DOHH2 (cell line): ENCODE data around the gene PARP14.

ENCODE experiments used
- H3F3A ChIP-seq: fragments of 200-600 bp; sonication (generic), shearing (Covaris generic); 2 replicates; pipeline ENCODE4 v1.6.0; 2016; ENCODE audit warnings: antibody characterized with exemption, mild to moderate bottlenecking; ENCODE audit not compliant: control insufficient read depth, insufficient read depth
- H3K27ac ChIP-seq: fragments of 200-600 bp; sonication (generic); 2 replicates; pipeline ENCODE4 v1.5.1; 2014; ENCODE audit warnings: low read depth, mild to moderate bottlenecking, low read length, moderate library complexity
- H3K27me3 ChIP-seq: fragments of 200-600 bp; sonication (generic); 2 replicates; pipeline ENCODE4 v1.6.1; 2014; ENCODE audit warnings: mild to moderate bottlenecking, low read length, mixed read lengths; ENCODE audit not compliant: control insufficient read depth
- H3K36me3 ChIP-seq: fragments of 200-600 bp; sonication (generic); 2 replicates; pipeline ENCODE4 v1.6.1; 2014; ENCODE audit warnings: mild to moderate bottlenecking, low read length, moderate library complexity, mixed read lengths; ENCODE audit not compliant: control insufficient read depth
- H3K4me1 ChIP-seq: fragments of 200-600 bp; sonication (generic); 2 replicates; pipeline ENCODE4 v1.6.1; 2014; ENCODE audit warnings: mild to moderate bottlenecking, low read length, mixed read lengths; ENCODE audit not compliant: control insufficient read depth
- H3K4me2 ChIP-seq: fragments of 200-600 bp; sonication (generic); 2 replicates; pipeline ENCODE4 v1.6.0; 2014; ENCODE audit warnings: mild to moderate bottlenecking, low read length, moderate library complexity
- H3K4me3 ChIP-seq: fragments of 200-600 bp; sonication (generic); 2 replicates; pipeline ENCODE4 v1.5.1; 2014; ENCODE audit warnings: mild to moderate bottlenecking, low read length, mixed read lengths
- H3K79me2 ChIP-seq: fragments of 200-600 bp; sonication (generic); 2 replicates; pipeline ENCODE4 v1.6.1; 2014; ENCODE audit warnings: mild to moderate bottlenecking, low read length, mixed read lengths; ENCODE audit not compliant: control insufficient read depth
- H3K9me2 ChIP-seq: fragments of 200-600 bp; sonication (generic); replicated peaks from 2 replicates; pipeline ENCODE4 v1.6.1; 2014; ENCODE audit warnings: mild to moderate bottlenecking, low read length, mixed read lengths; ENCODE audit not compliant: control insufficient read depth
- H3K9me3 ChIP-seq: fragments of 200-600 bp; sonication (generic); 2 replicates; pipeline ENCODE4 v1.6.1; 2014; ENCODE audit warnings: antibody characterized with exemption, low read length, mixed read lengths; ENCODE audit not compliant: control insufficient read depth, insufficient read depth
- H4K20me1 ChIP-seq: fragments of 200-600 bp; sonication (generic); 2 replicates; pipeline ENCODE4 v1.6.0; 2014; ENCODE audit warnings: low read depth, mild to moderate bottlenecking, antibody characterized with exemption, low read length, moderate library complexity; ENCODE audit not compliant: control insufficient read depth, insufficient read depth
- EZH2phosphoT487 ChIP-seq: fragments of 200-600 bp; sonication (generic); IDR thresholded peaks from 2 replicates; pipeline ENCODE4 v1.6.1; 2017; ENCODE audit warnings: borderline replicate concordance, mild to moderate bottlenecking, antibody characterized with exemption, low read length, moderate library complexity, mixed read lengths
- TF ChIP-seq, protein P1 (sequence below): fragments of 200-600 bp; sonication (generic); IDR thresholded peaks from one replicate; pipeline ENCODE4 v1.5.1; 2014; ENCODE audit warnings: antibody characterized with exemption, mild to moderate bottlenecking, low read depth, low read length; ENCODE audit not compliant: poor library complexity, severe bottlenecking

The PARP14 gene

DNA sequence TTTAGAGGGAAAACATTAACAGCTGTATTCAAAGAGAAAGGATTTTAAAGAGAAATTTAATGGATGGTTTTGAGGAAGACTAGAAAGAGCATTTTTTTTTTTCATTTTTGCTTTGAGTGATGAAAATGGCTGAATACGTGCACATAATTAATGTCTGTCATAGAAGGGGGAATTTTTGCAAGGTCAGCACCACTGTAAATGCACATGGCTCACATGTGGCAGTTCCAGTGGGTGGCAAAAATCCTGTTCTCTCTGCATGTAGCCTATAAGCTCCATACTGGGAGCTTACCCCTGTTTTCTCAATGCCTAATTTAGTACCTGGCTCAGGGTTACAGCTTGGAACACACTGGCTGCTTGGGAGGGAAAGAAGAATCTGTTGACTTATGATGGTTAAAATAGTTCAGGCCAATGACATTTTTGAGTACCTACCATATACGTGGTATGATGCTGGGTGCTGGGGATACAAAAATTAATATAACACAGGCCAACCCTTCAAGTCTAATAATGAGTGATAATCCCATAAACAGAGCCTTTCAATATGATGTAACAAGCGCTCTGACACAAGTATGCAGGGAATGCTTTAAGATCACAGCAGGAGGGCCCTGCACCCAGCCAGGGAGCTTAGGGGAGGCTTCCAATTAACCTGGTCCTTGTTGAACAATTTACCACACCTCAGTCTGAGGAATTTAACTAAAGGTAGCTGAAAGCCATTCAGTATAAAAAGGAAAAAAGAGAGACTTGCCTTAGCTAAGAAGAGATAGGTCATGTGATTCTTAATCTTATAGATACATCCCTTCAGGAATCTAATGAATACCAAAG, 80.0 kb downstream of the PARP14 start:
- H3K4me1 ChIP-seq = peaks cover 16% of the 10 kb centered on the region
- H3K4me3 ChIP-seq = no peak overlapping the region
- no peaks in the 10 kb centered on the region for H3K9me2 ChIP-seq
- no peak overlapping the region for H3K4me2 ChIP-seq
- H3K9me3 ChIP-seq = no peaks in the 10 kb centered on the region
- no peaks in the 10 kb centered on the region for H4K20me1 ChIP-seq
- TF ChIP-seq, protein P1, sequence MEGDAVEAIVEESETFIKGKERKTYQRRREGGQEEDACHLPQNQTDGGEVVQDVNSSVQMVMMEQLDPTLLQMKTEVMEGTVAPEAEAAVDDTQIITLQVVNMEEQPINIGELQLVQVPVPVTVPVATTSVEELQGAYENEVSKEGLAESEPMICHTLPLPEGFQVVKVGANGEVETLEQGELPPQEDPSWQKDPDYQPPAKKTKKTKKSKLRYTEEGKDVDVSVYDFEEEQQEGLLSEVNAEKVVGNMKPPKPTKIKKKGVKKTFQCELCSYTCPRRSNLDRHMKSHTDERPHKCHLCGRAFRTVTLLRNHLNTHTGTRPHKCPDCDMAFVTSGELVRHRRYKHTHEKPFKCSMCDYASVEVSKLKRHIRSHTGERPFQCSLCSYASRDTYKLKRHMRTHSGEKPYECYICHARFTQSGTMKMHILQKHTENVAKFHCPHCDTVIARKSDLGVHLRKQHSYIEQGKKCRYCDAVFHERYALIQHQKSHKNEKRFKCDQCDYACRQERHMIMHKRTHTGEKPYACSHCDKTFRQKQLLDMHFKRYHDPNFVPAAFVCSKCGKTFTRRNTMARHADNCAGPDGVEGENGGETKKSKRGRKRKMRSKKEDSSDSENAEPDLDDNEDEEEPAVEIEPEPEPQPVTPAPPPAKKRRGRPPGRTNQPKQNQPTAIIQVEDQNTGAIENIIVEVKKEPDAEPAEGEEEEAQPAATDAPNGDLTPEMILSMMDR = no peak
- TF ChIP-seq EZH2phosphoT487 = no peak
- 0 out of 2 replicates have a peak, but pooled peaks cover 2% of the 10 kb centered on the region for H3F3A ChIP-seq
- H3K36me3 ChIP-seq = peaks cover 12% of the 10 kb centered on the region
- H3K79me2 ChIP-seq = no peaks in the 10 kb centered on the region
- no peaks in the 10 kb centered on the region for H3K27me3 ChIP-seq
- no peak overlapping the region for H3K27ac ChIP-seq

DNA sequence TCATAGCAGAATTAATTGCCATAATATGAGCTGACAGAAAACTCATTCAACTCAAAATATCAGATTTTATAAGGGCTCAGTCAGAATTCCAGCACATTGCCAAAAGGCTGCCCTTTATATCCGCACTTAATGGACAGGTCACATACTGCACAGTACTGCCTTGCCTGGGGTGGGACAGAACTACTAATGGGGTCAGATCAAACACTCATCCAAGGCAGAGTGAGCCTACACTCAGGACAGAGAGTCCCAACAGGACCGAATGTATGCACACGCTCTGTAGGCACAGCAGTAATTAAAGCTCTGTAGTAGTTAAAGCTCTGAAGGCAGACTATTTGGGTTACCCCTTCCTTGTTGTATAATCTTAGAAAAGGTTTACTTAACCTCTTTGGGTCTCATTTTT, 85.8 kb downstream of the PARP14 start:
- Histone ChIP-seq H3K79me2 (no peaks in the 10 kb centered on the region), H3K4me2 (no peak overlapping the region), H3K36me3 (peaks cover 4% of the 10 kb centered on the region; the same call in 1 of the 2 replicates), H3F3A (0 out of 2 replicates have a peak, but pooled peaks cover 2% of the 10 kb centered on the region), H3K9me2 (no peaks in the 10 kb centered on the region), H3K4me3 (no peak overlapping the region), H3K9me3 (no peaks in the 10 kb centered on the region), H3K27ac (no peak overlapping the region), H4K20me1 (no peaks in the 10 kb centered on the region), H3K27me3 (no peaks in the 10 kb centered on the region), H3K4me1 (peaks cover 11% of the 10 kb centered on the region)
- no peak for TF ChIP-seq EZH2phosphoT487
- TF ChIP-seq, protein P1 = no peak

DNA sequence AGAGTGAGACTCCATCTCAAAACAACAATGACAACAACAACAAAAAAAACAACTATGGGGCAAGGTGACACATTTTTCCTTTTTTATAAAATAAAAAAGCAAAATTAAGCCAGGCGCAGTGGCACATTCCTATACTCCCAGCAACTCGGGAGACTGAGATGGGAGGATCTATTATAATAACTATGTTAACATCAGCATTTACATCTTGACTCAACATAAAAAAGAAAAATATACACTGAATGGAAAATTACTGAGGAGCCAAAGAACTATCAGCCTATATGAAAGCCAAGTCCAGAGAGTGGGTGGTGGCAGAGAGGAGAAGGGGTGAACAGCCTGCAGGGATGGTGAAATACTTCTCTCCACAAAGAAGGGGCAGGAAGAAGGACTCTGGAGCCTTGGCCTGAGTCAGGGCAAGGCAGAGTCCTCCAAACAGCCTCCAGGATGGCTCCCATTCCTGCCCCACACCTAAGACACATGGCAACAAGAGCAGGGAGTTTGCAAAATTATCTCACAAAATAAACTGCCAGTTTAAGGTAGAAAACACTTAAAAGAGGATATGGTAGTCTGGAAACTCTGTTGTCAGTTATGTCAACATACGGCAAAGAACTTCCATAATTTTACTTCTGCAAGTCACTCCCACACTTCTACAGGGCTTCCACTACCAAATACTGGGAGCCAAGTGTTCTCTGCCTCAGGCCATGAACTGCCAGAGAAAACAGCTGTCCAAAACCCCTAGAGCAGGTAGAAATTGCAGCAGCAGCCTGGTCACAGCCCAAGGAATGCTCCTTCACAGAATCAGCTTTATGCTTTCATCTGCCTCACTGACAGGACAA, 87.1 kb downstream of the PARP14 start:
- H3K79me2 ChIP-seq = no peaks in the 10 kb centered on the region
- H3K4me1 ChIP-seq = no peaks in the 10 kb centered on the region
- H3K4me2 ChIP-seq = no peak overlapping the region
- H3K27me3 ChIP-seq = no peaks in the 10 kb centered on the region
- no peak overlapping the region for H3K4me3 ChIP-seq
- H3K9me2 ChIP-seq = no peaks in the 10 kb centered on the region
- H3K9me3 ChIP-seq = no peaks in the 10 kb centered on the region
- no peak overlapping the region for H3K27ac ChIP-seq
- 0 out of 2 replicates have a peak, but pooled peaks cover 2% of the 10 kb centered on the region for H3F3A ChIP-seq
- no peaks in the 10 kb centered on the region for H4K20me1 ChIP-seq
- peaks cover 4% of the 10 kb centered on the region; the same call in 1 of the 2 replicates for H3K36me3 ChIP-seq
- TF ChIP-seq, protein P1 = no peak
- TF ChIP-seq EZH2phosphoT487 = no peak
